Measurements from ENCODE around the gene DYSF. TPM values are rescaled to one million over a fixed set of nuclear protein-coding genes. Genes with fewer than 3 reads are reported as not detected.

DYSF gene
- total RNA-seq, 2 experiments from 2014 or later = 0.12 TPM

- CTCF ChIA-PET = no interaction called here
These were observed 16.3 kb downstream of the DYSF start for GRCh38 chr2:71469403-71470398.

GRCh38 chr2:71471276-71471675 is 17.9 kb downstream of the DYSF start:
- H3K4me3 Mint-ChIP-seq = no peak overlapping the region
- DNase-seq = no peak
- ChIA-PET CTCF (no interaction called here), POLR2A (no interaction called here)
- H3K9me3 Mint-ChIP-seq = no peaks in the 10 kb centered on the region
- H3K27me3 Mint-ChIP-seq = peaks cover 43% of the 10 kb centered on the region
- peaks cover 6% of the 10 kb centered on the region for H3K4me1 Mint-ChIP-seq
- no peak overlapping the region for H3K27ac Mint-ChIP-seq
- H3K36me3 Mint-ChIP-seq (ENCODE audit: low read depth) = no peaks in the 10 kb centered on the region

More at GRCh38 chr2:71469403-71470398, 16.3 kb downstream of the DYSF start:
- Mint-ChIP-seq H3K36me3 (ENCODE audit: low read depth) (no peaks in the 10 kb centered on the region), H3K27me3 (peaks cover 43% of the 10 kb centered on the region), H3K9me3 (no peaks in the 10 kb centered on the region), H3K4me1 (peaks cover 6% of the 10 kb centered on the region), H3K27ac (no peak overlapping the region), H3K4me3 (no peak overlapping the region)
- POLR2A ChIA-PET = no interaction called here
- no peak for DNase-seq

GRCh38 chr2:71472019-71472418 is 18.7 kb downstream of the DYSF start:
- ChIA-PET CTCF (no interaction called here), POLR2A (no interaction called here)
- Mint-ChIP-seq H3K36me3 (ENCODE audit: low read depth) (no peaks in the 10 kb centered on the region), H3K27me3 (peaks cover 43% of the 10 kb centered on the region), H3K4me1 (peaks cover 5% of the 10 kb centered on the region), H3K27ac (no peak overlapping the region), H3K4me3 (no peak overlapping the region), H3K9me3 (no peaks in the 10 kb centered on the region)
- no peak for DNase-seq

DNA sequence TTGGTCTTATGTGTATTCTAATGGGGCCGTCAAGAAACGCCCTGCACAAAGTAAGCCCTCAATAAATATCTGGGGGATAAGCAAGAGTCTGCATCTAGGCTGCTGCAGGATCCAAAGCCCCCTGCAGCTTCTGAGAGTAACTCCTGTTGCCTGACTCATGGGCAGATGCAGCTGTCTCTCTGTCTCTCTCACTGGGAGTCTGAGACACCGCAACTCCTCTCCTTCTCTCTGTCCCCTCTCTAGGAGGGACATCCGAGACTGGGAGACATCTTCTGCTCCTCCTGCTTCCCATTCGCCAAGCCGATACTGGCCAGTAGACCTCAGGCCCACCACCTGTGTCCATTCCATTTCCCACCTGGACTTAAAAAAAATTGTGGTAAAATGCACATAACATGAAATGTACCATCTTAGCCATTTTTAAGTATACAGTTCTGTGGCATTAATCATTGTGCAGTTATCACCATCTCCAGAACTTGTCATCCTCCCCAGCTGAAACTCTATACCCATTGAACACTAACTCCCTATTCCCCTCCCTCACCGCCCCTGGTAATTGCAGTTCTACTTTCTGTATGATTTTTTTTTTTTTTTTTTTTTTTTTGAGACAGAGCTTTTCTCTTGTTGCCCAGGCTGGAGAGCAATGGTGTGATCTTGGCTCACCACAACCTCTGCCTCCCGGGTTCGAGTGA is 20.1 kb downstream of the DYSF start:
- Mint-ChIP-seq H3K9me3 (no peaks in the 10 kb centered on the region), H3K4me3 (no peak overlapping the region), H3K36me3 (ENCODE audit: low read depth) (no peaks in the 10 kb centered on the region), H3K27me3 (peaks cover 34% of the 10 kb centered on the region), H3K4me1 (no peaks in the 10 kb centered on the region), H3K27ac (no peak overlapping the region)
- POLR2A ChIA-PET = no interaction called here
- CTCF ChIA-PET = interaction anchor here (0.7 kb wide), 1 partner anchor 235 kb away, joined by 3 read pairs; no protein-coding TSS in a partner anchor
- DNase-seq = no peak

GRCh38 chr2:71474116-71474743 is 20.9 kb downstream of the DYSF start:
- Mint-ChIP-seq H3K36me3 (ENCODE audit: low read depth) (no peaks in the 10 kb centered on the region), H3K4me1 (no peaks in the 10 kb centered on the region), H3K9me3 (no peaks in the 10 kb centered on the region), H3K27ac (no peak overlapping the region), H3K27me3 (peaks cover 26% of the 10 kb centered on the region), H3K4me3 (no peak overlapping the region)
- ChIA-PET CTCF (no interaction called here), POLR2A (no interaction called here)
- no peak for DNase-seq

GRCh38 chr2:71474744-71475397 is 21.5 kb downstream of the DYSF start:
- Mint-ChIP-seq H3K4me1 (no peaks in the 10 kb centered on the region), H3K9me3 (no peaks in the 10 kb centered on the region), H3K4me3 (no peak overlapping the region), H3K27ac (no peak overlapping the region), H3K27me3 (peaks cover 20% of the 10 kb centered on the region), H3K36me3 (ENCODE audit: low read depth) (no peaks in the 10 kb centered on the region)
- DNase-seq = no peak
- CTCF ChIA-PET = no interaction called here
- POLR2A ChIA-PET = no interaction called here

DNA sequence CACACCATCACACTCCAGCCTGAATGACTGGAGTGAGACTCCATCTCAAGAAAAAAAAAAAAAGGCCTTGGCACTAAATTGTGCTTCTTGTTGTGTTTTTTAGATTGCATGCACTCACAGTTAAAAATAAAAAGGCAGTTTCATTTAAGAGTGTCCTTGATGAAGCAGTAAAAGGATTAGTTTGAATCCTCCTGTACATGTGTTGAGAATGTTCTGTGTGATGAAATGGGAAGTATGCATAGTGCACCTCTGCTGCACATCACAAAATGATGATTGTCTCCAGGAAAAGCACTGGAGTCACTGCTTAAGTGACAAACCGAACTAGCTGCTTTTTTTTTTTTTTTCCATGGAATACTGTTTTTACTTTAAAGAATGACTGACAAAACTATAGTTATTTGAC is 23.1 kb downstream of the DYSF start:
- Mint-ChIP-seq H3K9me3 (no peaks in the 10 kb centered on the region), H3K4me1 (no peaks in the 10 kb centered on the region), H3K27me3 (peaks cover 15% of the 10 kb centered on the region), H3K27ac (no peak overlapping the region), H3K4me3 (no peak overlapping the region), H3K36me3 (ENCODE audit: low read depth) (no peaks in the 10 kb centered on the region)
- DNase-seq = no peak
- ChIA-PET POLR2A (no interaction called here), CTCF (interaction anchor here (0.7 kb wide), 1 partner anchor 102 kb away, joined by 4 read pairs; no protein-coding TSS in a partner anchor)

GRCh38 chr2:71477231-71477691 is 23.9 kb downstream of the DYSF start:
- H3K27ac Mint-ChIP-seq = no peak overlapping the region
- ChIA-PET CTCF (no interaction called here), POLR2A (no interaction called here)
- peaks cover 15% of the 10 kb centered on the region for H3K27me3 Mint-ChIP-seq
- H3K9me3 Mint-ChIP-seq = no peaks in the 10 kb centered on the region
- no peaks in the 10 kb centered on the region for H3K4me1 Mint-ChIP-seq
- H3K4me3 Mint-ChIP-seq = no peak overlapping the region
- no peak for DNase-seq
- H3K36me3 Mint-ChIP-seq (ENCODE audit: low read depth) = no peaks in the 10 kb centered on the region

DNA sequence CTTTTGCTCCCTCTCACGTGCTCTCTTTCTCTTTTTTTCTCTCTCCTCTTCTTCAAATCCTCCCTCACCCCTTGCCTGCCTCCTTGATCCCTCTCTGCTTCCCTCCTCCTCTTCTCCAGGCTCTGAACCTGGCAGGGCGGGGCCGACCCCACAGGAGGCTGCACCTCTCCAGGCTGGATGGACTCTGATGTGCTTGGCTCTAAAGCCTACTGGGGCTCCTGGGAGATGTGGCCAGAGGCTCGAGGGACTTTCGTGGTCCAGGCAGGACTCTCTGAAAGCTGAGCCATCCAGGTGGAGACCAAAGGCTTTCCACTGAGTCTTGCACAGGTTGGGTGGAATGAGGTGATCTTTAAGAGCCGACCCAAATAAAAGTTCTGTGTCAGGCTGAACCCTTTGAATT is 25.4 kb downstream of the DYSF start:
- POLR2A ChIA-PET = no interaction called here
- Mint-ChIP-seq H3K9me3 (no peaks in the 10 kb centered on the region), H3K27me3 (peaks cover 9% of the 10 kb centered on the region), H3K27ac (no peak overlapping the region), H3K36me3 (ENCODE audit: low read depth) (no peaks in the 10 kb centered on the region), H3K4me3 (no peak overlapping the region), H3K4me1 (no peaks in the 10 kb centered on the region)
- no peak for DNase-seq
- CTCF ChIA-PET = no interaction called here

DNA sequence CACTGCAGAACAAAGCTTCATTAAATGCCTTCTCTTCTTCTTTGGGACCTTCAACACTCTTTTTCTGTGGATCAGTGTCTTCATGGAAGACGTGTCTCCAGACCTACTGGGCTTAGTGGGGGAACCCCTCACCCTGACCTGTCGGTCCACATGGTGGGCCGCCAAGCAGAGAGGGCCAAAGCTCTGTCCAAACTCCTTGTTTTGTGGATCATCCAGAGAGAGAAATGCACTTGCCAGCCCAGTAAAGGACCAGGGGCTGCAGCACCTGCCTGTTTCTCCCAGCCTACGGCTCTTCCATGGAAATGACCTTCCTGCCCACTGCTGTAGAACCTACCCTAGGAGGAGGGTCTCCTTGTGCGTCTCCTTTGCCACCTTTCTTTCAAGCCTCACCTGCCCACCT is 25.9 kb downstream of the DYSF start:
- CTCF ChIA-PET = no interaction called here
- DNase-seq = no peak
- H3K9me3 Mint-ChIP-seq = no peaks in the 10 kb centered on the region

DNA sequence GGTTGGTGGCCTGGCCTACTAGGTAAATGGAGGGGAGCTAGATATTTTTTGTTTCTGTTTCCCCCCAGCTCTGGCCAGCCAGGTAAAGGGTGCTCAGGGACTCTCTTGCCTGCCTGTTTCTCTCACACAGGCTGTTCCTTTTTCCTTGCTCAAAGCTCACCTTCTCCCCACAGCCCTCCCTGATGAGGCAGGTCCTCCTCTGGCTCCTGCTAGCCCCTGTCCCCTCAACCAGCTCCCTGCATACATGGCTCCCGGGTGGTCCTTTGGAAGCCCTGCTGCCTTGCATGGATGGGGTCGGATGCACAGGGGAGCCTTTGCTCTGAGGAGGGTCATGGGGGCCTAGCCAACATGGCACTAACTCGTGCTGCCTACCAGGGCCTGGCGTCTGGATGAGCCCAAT is 27.8 kb downstream of the DYSF start:
- ChIA-PET CTCF (interaction anchor here (1.1 kb wide), 1 partner anchor 19 kb away, joined by 5 read pairs; no protein-coding TSS in a partner anchor), POLR2A (no interaction called here)
- H3K4me3 Mint-ChIP-seq = no peak overlapping the region
- no peak overlapping the region for H3K27ac Mint-ChIP-seq
- H3K36me3 Mint-ChIP-seq (ENCODE audit: low read depth) = no peaks in the 10 kb centered on the region
- no peak for DNase-seq
- no peaks in the 10 kb centered on the region for H3K4me1 Mint-ChIP-seq
- peaks cover 9% of the 10 kb centered on the region for H3K27me3 Mint-ChIP-seq
- no peaks in the 10 kb centered on the region for H3K9me3 Mint-ChIP-seq

More for the DNA sequence above, 25.9 kb downstream of the DYSF start:
- Mint-ChIP-seq H3K27me3 (peaks cover 9% of the 10 kb centered on the region), H3K27ac (no peak overlapping the region), H3K4me3 (no peak overlapping the region), H3K36me3 (ENCODE audit: low read depth) (no peaks in the 10 kb centered on the region), H3K4me1 (no peaks in the 10 kb centered on the region)
- POLR2A ChIA-PET = no interaction called here

DNA sequence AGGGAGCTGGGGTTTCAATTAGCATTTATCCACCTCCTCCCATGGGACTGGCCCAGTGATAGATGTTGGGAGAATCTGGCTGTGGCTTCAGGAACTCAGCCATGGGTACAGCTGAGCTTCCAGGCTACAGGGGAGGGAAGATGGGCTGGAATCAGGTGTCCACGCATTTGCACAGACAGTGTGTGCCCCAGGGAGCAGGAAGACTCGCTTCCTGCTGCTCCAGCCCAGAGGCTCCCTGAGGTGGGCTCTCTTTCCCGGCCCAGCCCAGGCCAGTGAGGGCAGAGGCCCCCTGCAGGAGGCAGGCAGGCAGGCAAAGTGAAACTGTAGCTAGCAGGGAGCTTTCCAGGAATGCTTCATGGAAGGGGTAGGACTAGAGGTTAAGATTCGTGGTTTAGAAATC is 28.7 kb downstream of the DYSF start:
- Mint-ChIP-seq H3K4me3 (no peak overlapping the region), H3K27ac (no peak overlapping the region), H3K4me1 (no peaks in the 10 kb centered on the region), H3K27me3 (peaks cover 5% of the 10 kb centered on the region), H3K36me3 (ENCODE audit: low read depth) (no peaks in the 10 kb centered on the region), H3K9me3 (no peaks in the 10 kb centered on the region)
- DNase-seq = no peak
- POLR2A ChIA-PET = no interaction called here
- CTCF ChIA-PET = no interaction called here

DNA sequence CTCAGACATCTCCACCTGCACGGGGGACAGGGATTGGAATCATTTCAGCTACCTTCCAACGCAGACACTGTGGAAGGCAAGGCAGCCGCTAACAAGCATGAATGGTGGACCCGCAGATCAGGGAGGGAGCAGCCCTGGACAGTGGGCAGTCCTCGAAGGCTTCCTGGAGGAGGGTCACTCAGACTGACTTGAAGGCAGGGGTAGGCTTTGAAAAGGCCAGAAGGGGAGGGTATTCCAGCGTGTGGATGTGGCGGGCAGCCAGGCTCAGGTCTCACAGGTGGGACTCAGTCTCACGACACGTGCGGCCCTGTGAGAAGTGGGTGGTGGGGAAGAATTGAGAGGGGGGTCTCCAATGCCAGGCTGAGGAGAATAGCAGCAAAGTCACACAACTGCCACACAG is 29.9 kb downstream of the DYSF start:
- Mint-ChIP-seq H3K4me1 (no peaks in the 10 kb centered on the region), H3K9me3 (no peaks in the 10 kb centered on the region), H3K27me3 (peaks cover 2% of the 10 kb centered on the region), H3K4me3 (no peak overlapping the region), H3K36me3 (ENCODE audit: low read depth) (no peaks in the 10 kb centered on the region), H3K27ac (no peak overlapping the region)
- ChIA-PET POLR2A (no interaction called here), CTCF (no interaction called here)
- DNase-seq = no peak

All from activated CD4-positive, alpha-beta T cell treated with anti-CD3 and anti-CD28 coated beads, Interleukin-2, amount 10 ng/mL, durations not matched to agents 7 days and 5 days (primary cell).